ENCODE data around the gene EPSTI1.

EPSTI1 gene

DNA sequence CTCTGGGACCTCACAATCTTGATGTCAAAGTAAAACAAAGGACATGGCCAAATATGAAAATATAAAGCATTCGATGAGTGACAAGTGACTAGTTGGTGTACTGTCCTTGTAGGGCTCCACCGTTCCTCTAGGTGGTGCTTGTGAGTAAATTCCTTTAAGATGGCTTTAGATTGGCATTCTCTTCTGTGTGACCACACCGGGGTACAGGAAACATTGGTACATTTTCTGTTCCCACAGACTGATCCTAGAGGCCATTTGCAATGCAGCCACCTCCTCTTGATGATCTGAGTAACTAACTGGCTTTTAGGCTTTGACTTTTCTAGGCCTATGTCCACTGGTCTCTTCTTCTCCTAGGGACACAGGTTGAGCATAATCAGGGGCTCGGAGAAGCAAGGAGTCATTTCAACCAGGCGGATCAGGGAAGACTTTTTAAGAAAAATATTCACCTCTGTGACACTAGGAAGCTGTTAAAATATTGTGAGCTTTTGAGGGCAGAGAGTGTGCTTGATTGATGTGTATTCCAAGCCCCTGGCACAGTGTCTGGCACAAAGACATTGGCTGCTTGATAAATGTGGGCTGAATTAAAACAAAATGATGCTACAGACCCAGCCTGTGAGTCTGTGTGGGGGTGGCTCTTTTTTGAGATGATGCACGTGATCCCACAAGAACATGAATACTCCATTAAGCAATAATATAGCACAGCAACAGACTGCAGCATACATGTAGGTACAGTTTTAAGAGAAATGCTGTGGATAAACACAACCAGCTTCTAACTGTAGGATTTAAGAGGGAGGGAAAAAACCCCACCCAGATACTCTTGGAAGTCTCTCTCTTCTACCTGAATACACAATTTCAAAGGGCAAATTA, 21.0 kb downstream of the EPSTI1 start:
- H3K27ac Mint-ChIP-seq = peak overlapping the region; percentile 33
- H3K36me3 Mint-ChIP-seq (ENCODE audit: low read depth) = peaks cover 36% of the 10 kb centered on the region
- H3K4me3 Mint-ChIP-seq = no peak overlapping the region

DNA sequence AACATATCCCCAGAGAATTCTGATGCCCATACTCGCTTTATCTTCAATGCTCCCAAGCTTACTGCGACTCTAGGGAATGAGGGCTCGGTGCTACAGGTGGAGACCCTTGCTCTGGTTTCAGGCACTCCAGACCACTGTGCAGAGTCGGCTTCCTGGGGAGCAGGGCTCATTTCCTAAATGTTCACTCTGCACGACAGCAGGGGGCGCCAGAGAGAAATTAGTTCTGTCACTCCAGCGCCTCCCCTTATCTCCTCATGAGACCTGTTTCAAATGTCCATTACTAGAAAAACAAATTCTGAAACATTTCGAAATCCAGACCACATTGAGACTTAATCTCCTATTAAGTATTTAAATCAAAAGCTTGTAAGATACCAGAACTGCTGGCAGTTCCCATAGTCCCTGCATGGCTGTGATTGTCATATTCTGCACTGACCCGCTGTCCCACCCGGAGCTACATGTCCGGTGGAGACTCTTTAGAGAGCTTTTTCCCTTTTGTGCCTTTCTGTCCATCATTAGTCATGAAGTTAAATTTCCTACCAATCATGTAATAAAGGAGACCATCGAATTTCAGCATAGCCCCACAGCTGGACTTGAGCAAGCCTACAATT, 22.4 kb downstream of the EPSTI1 start:
- Mint-ChIP-seq H3K27ac (no peak overlapping the region), H3K4me1 (ENCODE audit: low read depth) (peaks cover 31% of the 10 kb centered on the region), H3K4me3 (no peak overlapping the region), H3K9me3 (no peaks in the 10 kb centered on the region), H3K27me3 (ENCODE audit: low read depth) (no peaks in the 10 kb centered on the region), H3K36me3 (ENCODE audit: low read depth) (peaks cover 31% of the 10 kb centered on the region)

More for the DNA sequence above, 21.0 kb downstream of the EPSTI1 start:
- Mint-ChIP-seq H3K27me3 (ENCODE audit: low read depth) (no peaks in the 10 kb centered on the region), H3K4me1 (ENCODE audit: low read depth) (peaks cover 35% of the 10 kb centered on the region), H3K9me3 (no peaks in the 10 kb centered on the region)

DNA sequence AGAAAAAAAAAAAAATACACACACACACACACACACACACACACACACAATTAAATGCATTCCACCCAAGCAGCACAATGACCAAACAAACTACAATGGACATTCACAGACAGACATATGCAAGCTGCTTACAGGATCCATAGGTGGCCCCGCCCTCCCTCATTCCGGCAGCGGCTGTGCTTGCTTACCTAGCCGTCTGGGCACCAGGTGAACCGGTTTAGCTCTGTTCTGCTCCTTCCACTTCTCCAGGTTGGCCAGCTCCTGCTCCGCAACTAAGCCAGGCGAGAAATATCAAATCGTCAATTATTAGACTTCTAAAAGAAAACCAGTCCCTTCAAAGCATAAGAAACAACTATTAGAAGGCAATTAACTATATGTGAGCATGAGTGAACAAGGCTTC, 23.1 kb downstream of the EPSTI1 start:
- H3K27me3 Mint-ChIP-seq (ENCODE audit: low read depth) = no peaks in the 10 kb centered on the region
- H3K27ac Mint-ChIP-seq = no peak overlapping the region
- no peaks in the 10 kb centered on the region for H3K9me3 Mint-ChIP-seq
- peaks cover 31% of the 10 kb centered on the region for H3K36me3 Mint-ChIP-seq (ENCODE audit: low read depth)
- peaks cover 30% of the 10 kb centered on the region for H3K4me1 Mint-ChIP-seq (ENCODE audit: low read depth)
- H3K4me3 Mint-ChIP-seq = no peak overlapping the region

DNA sequence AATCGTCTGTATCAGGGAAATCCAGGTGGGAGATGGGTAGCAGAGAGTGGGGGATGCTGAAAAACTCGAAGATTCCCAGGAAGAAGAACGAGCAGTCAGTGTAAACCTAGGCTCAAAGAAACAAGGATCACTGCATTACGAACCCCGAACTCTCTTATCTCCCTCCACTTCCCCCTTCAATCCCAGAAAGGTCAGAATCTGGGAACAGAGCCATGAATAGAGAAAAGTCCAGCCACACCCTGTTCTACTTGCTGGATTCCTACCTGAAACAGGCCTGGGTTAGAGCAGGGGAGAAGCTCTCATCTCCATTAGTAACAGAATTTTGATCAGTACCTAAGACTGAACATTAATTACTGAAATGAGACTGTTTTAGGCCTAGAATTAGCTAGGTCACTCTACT, 24.4 kb downstream of the EPSTI1 start:
- Mint-ChIP-seq H3K4me3 (no peak overlapping the region), H3K4me1 (ENCODE audit: low read depth) (peaks cover 30% of the 10 kb centered on the region), H3K9me3 (no peaks in the 10 kb centered on the region), H3K36me3 (ENCODE audit: low read depth) (peaks cover 41% of the 10 kb centered on the region), H3K27ac (no peak overlapping the region), H3K27me3 (ENCODE audit: low read depth) (no peaks in the 10 kb centered on the region)

DNA sequence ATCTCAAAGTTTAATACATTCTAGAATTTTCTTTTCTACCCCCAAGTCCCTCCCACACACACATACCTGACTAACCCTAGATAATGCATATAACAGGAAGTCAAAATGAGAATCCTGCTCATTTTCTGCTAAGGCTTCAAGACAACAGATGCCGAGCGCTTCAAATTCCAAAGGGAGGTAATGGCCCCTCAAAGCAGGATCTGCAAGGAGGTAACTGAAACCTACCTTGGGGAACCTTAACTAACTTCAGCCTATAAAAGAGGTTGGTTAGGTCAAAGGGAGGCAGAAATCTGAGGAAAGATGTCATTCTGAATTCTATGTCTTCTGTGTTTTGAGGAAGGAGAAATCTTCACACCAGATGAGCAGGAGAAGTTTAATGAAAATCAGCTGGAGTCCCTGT, 26.8 kb downstream of the EPSTI1 start:
- Mint-ChIP-seq H3K9me3 (no peaks in the 10 kb centered on the region), H3K27ac (no peak overlapping the region), H3K36me3 (ENCODE audit: low read depth) (peaks cover 48% of the 10 kb centered on the region), H3K4me3 (no peak overlapping the region), H3K4me1 (ENCODE audit: low read depth) (peaks cover 13% of the 10 kb centered on the region), H3K27me3 (ENCODE audit: low read depth) (no peaks in the 10 kb centered on the region)

DNA sequence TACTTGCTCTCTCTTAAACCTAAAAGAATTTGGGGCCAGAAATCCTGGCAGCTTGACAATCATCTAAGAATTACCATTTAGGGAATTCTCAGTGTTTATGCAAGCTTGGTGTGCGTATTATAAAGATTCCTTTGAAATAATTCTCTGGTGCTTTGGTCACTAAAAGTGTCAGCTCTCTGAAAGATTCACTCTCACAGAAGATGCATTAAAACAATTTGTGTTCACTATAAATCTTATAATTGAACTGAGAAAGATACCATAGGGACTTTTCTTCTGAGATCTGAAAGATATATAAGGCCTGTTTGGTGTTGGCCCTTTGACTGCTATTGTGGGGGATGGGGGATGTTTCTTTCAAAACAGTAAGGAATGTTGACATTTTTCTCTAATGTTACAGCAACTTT, 27.3 kb downstream of the EPSTI1 start:
- H3K36me3 Mint-ChIP-seq (ENCODE audit: low read depth) = peaks cover 52% of the 10 kb centered on the region

DNA sequence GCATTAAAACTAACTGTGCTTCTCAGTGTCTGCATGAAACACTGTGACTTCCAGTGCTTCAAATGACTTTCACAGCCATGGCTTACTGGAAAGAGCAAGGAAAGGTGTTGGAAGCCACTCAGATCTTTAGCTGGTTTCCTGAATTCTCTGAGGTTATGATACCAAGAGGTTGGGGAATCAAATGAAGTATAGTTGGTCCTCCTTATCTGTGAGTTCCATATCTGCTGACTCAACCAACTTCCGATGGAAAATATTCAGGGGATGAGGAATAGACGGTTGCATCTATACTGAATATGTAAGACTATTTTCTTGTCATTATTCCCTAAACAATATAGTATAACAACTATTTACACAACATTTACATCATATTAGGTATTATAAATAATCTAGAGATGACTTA, 32.4 kb downstream of the EPSTI1 start:
- no peak overlapping the region for H3K27ac Mint-ChIP-seq
- no peaks in the 10 kb centered on the region for H3K27me3 Mint-ChIP-seq (ENCODE audit: low read depth)
- H3K9me3 Mint-ChIP-seq = no peaks in the 10 kb centered on the region
- H3K4me1 Mint-ChIP-seq (ENCODE audit: low read depth) = peaks cover 5% of the 10 kb centered on the region
- H3K36me3 Mint-ChIP-seq (ENCODE audit: low read depth) = peaks cover 69% of the 10 kb centered on the region
- no peak overlapping the region for H3K4me3 Mint-ChIP-seq

More for the DNA sequence above, 27.3 kb downstream of the EPSTI1 start:
- Mint-ChIP-seq H3K9me3 (no peaks in the 10 kb centered on the region), H3K4me3 (no peak overlapping the region), H3K4me1 (ENCODE audit: low read depth) (peaks cover 10% of the 10 kb centered on the region), H3K27ac (peak overlapping the region; percentile 31), H3K27me3 (ENCODE audit: low read depth) (no peaks in the 10 kb centered on the region)

DNA sequence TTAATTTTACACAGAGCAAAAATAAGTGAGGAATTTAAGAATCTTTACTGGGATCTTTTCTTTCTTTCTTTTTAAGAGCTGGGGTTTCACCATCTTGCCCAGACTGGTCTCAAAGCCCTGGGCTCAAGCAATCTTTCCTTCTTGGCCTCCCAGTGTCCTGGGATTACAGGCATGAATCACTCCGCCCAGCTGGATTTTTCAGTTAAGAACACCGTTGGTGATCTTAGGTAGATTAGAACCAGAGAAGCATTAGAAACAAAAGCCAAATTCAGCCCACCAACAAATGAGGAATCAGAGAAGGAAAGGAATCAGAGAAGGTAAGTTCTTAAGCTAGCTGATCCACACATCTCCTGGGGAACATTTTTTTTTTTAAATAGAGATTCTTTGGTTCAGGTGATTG, 34.2 kb downstream of the EPSTI1 start:
- Mint-ChIP-seq H3K4me1 (ENCODE audit: low read depth) (peaks cover 5% of the 10 kb centered on the region), H3K4me3 (no peak overlapping the region), H3K36me3 (ENCODE audit: low read depth) (peaks cover 73% of the 10 kb centered on the region), H3K27ac (no peak overlapping the region), H3K27me3 (ENCODE audit: low read depth) (no peaks in the 10 kb centered on the region), H3K9me3 (no peaks in the 10 kb centered on the region)

DNA sequence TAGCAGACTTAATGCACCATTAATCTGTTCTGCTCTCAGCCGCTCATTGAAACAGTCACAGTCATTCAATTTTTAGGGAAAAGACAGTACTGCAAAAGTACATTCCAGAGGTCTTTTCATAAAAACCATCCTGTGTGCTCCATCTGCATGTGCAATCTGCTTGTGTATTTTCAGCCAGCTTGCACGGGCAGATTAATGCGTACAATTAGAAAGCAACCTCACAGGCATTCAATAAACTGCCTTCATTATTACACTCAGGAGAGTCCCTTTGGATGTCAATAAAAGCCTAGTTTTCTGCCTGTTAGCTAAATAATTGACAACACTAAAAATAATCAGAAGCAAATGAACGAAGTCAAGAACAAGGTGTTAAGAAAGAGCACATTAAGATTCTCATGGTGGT, 41.9 kb downstream of the EPSTI1 start:
- Mint-ChIP-seq H3K9me3 (peaks cover 3% of the 10 kb centered on the region), H3K36me3 (ENCODE audit: low read depth) (peaks cover 87% of the 10 kb centered on the region), H3K4me3 (no peak overlapping the region), H3K27me3 (ENCODE audit: low read depth) (no peaks in the 10 kb centered on the region), H3K4me1 (ENCODE audit: low read depth) (peaks cover 15% of the 10 kb centered on the region), H3K27ac (no peak overlapping the region)

DNA sequence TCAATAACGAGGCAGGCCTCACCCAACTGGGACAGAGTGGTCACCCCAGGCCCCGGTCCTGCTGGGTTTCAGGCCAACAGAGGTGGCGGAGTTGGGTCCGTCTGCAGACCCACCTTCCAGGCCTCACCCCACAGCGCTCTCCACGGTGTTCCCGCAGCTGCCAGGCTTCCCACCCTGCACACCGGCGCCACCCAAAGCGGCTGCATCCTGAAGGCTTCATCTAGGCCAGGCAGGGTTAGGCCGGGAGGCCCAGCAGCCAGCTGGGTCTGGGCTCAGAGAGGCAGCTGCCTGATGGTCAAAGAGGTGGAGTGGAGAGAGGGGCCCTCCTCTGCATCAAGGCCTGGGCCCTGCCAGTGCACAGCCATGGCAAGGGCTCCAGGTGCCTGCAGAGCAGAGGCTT, 44.1 kb downstream of the EPSTI1 start:
- Mint-ChIP-seq H3K27ac (no peak overlapping the region), H3K36me3 (ENCODE audit: low read depth) (peaks cover 91% of the 10 kb centered on the region), H3K9me3 (peaks cover 7% of the 10 kb centered on the region), H3K4me3 (no peak overlapping the region), H3K4me1 (ENCODE audit: low read depth) (peaks cover 15% of the 10 kb centered on the region), H3K27me3 (ENCODE audit: low read depth) (no peaks in the 10 kb centered on the region)

DNA sequence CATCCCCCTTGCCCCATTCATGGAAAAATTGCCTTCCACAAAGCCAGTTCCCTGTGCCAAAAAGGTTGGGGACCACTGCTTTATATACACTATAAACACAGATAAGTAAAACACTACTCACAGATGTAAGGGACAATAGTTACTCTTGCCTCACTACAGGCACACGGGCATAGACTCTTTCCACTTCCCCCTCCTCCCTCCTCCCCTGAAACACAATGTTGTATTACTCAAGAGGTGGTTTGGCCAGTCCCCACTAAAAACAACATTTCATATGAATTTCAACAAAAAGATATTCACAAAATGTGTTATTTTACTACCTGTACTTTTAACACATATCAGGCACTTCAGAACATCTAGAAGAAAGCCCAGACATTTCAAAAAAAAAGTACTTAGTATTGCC, 45.1 kb downstream of the EPSTI1 start:
- Mint-ChIP-seq H3K27ac (no peak overlapping the region), H3K4me1 (ENCODE audit: low read depth) (peaks cover 15% of the 10 kb centered on the region)

DNA sequence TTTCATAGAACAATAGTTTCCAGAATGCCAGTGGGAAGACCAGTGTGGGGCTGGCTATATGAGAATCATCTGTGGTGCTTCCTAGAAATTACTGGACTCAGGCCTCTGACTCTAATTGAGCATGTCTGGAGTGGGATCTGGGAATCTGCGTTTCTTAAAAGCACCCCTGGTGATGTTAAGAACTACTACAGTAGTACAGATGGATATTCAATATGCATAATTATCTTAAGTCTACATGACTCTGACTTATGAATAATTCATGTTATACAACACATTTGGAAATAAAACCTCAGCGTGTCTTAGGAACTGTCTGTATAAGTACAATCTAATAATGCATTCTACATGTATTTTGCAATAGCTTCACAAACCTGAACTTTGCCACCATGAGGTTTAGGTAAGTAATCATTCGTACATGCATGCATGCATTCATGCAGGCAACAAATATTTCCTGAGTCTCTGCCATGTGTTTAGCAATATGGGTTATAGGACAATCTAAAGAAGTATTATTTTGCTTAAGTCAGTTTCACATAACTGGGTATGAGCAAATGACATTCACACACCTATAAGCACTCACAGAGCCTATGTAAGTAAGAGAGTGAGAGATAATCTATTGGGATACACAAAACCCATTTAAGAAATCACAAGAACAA, 62.0 kb downstream of the EPSTI1 start:
- no peak overlapping the region for H3K27ac Mint-ChIP-seq

More for the DNA sequence above, 45.1 kb downstream of the EPSTI1 start:
- H3K36me3 Mint-ChIP-seq (ENCODE audit: low read depth) = peaks cover 82% of the 10 kb centered on the region
- H3K4me3 Mint-ChIP-seq = no peak overlapping the region
- H3K27me3 Mint-ChIP-seq (ENCODE audit: low read depth) = no peaks in the 10 kb centered on the region
- peaks cover 7% of the 10 kb centered on the region for H3K9me3 Mint-ChIP-seq

DNA sequence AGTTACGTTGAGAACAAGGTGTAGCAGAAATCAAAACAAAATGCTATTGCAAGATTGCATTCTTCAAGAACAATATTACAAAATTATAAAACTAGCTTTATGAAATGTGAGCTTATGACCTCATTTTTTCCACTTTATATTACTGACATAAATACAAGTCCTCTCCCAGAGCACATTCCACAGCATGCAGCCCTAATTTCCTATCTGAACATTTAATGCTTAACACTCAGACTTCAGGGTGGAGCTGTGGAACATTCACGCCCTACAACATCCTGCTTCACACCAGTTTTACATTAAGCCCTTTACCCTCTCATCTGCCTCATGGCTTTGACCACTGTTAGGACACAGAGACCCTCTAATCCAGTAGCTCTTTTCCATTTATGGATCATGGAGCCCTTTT, 65.5 kb downstream of the EPSTI1 start:
- H3K4me1 Mint-ChIP-seq (ENCODE audit: low read depth) = peaks cover 7% of the 10 kb centered on the region
- H3K36me3 Mint-ChIP-seq (ENCODE audit: low read depth) = peaks cover 39% of the 10 kb centered on the region

More for the DNA sequence above, 62.0 kb downstream of the EPSTI1 start:
- no peaks in the 10 kb centered on the region for H3K9me3 Mint-ChIP-seq
- H3K27me3 Mint-ChIP-seq (ENCODE audit: low read depth) = no peaks in the 10 kb centered on the region
- H3K4me3 Mint-ChIP-seq = no peak overlapping the region
- H3K36me3 Mint-ChIP-seq (ENCODE audit: low read depth) = peaks cover 46% of the 10 kb centered on the region
- H3K4me1 Mint-ChIP-seq (ENCODE audit: low read depth) = peaks cover 9% of the 10 kb centered on the region

DNA sequence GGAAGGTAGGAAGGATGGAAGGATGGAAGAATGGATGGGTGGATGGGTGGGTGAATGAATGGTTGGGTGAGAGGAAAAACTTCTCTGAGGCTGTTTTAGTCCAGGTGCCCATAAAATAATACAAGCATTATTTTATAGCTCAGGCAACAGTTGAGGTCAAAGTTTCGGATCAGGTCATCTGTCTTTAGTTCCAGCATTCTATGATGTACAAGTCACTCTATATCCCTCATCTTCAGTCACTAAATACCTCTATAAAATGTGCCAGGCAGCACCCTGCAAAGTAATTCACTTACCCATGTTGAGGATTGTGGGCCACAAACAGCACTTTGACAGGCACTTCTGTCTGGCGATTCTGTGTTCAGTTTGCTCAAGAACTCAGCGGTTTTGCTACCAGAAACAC, 66.0 kb downstream of the EPSTI1 start:
- H3K27ac Mint-ChIP-seq = no peak overlapping the region
- no peaks in the 10 kb centered on the region for H3K9me3 Mint-ChIP-seq
- H3K4me1 Mint-ChIP-seq (ENCODE audit: low read depth) = peaks cover 10% of the 10 kb centered on the region
- peaks cover 42% of the 10 kb centered on the region for H3K36me3 Mint-ChIP-seq (ENCODE audit: low read depth)
- H3K4me3 Mint-ChIP-seq = no peak overlapping the region
- no peaks in the 10 kb centered on the region for H3K27me3 Mint-ChIP-seq (ENCODE audit: low read depth)

More for the DNA sequence above, 65.5 kb downstream of the EPSTI1 start:
- Mint-ChIP-seq H3K27me3 (ENCODE audit: low read depth) (no peaks in the 10 kb centered on the region), H3K27ac (no peak overlapping the region), H3K4me3 (no peak overlapping the region), H3K9me3 (no peaks in the 10 kb centered on the region)

DNA sequence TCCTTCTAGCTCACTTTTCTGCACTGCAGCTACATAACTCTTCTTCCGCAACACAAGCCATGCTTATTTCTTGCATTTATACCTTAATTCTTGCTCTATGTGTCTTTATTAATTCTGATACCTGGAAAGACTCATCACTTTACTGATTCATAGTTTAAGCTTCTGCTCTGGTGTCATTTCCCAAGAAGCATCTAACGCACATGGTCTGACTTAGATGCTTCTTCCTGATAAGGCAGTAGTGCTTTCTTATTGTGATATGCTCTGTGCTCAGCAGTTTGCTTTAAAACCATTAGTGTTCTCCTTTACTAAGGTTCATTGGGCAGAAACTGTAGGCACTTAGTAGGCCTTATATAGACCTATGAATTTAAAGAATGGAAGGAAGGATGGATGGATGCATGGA, 66.4 kb downstream of the EPSTI1 start:
- no peaks in the 10 kb centered on the region for H3K9me3 Mint-ChIP-seq
- H3K4me1 Mint-ChIP-seq (ENCODE audit: low read depth) = peaks cover 12% of the 10 kb centered on the region
- H3K36me3 Mint-ChIP-seq (ENCODE audit: low read depth) = peaks cover 46% of the 10 kb centered on the region
- no peak overlapping the region for H3K4me3 Mint-ChIP-seq
- H3K27me3 Mint-ChIP-seq (ENCODE audit: low read depth) = no peaks in the 10 kb centered on the region
- H3K27ac Mint-ChIP-seq = no peak overlapping the region
